AG04449 (cell line): ENCODE results near the gene LRFN2.

Experiments
- CTCF ChIA-PET: fragments of 350-600 bp; formaldehyde crosslinking; extraction: SDS; loops from one replicate; lab custom pipeline; 2021; ENCODE audit warnings: antibody characterized with exemption; lab: Yijun Ruan, JAX
- POLR2A ChIA-PET: fragments of 400-600, 350-600 bp; formaldehyde crosslinking; extraction: SDS; loops from one replicate; lab custom pipeline; 2020; ENCODE audit warnings: antibody characterized with exemption, inconsistent platforms; lab: Yijun Ruan, JAX
- DNase-seq: peaks from one replicate; pipeline ENCODE4 v3.0.0-alpha.2; 2010; ENCODE audit warnings: low read depth, low spot score
- H3K4me3 ChIP-seq: 2 replicates; pipeline ENCODE4 v1.5.1; 2011; ENCODE audit warnings: low read depth, mild to moderate bottlenecking, control low read depth, low read length
- CTCF ChIP-seq: IDR thresholded peaks from one replicate; pipeline ENCODE4 v1.5.1; 2011; ENCODE audit warnings: mild to moderate bottlenecking, moderate library complexity, low read length, control low read depth, inconsistent platforms; ENCODE audit not compliant: insufficient read depth; ENCODE audit errors: missing control alignments

LRFN2 gene

GRCh38 chr6:40484066-40484465, 103.1 kb downstream of the LRFN2 start:
- ChIA-PET POLR2A (no interaction called here), CTCF (no interaction called here)

GRCh38 chr6:40482532-40482931, 104.6 kb downstream of the LRFN2 start:
- no peak overlapping the region for H3K4me3 ChIP-seq
- CTCF ChIA-PET, result no interaction called here
- POLR2A ChIA-PET, result no interaction called here
- TF ChIP-seq CTCF, result no peak
- no peak for DNase-seq

More at GRCh38 chr6:40484066-40484465, 103.1 kb downstream of the LRFN2 start:
- no peak overlapping the region for H3K4me3 ChIP-seq
- DNase-seq, result no peak
- TF ChIP-seq CTCF, result no peak

- H3K4me3 ChIP-seq, result no peak overlapping the region
- ChIA-PET CTCF (no interaction called here), POLR2A (no interaction called here)
- no peak for DNase-seq
- TF ChIP-seq CTCF, result no peak
These were observed 106.5 kb downstream of the LRFN2 start for GRCh38 chr6:40480678-40481077.

- no peak overlapping the region for H3K4me3 ChIP-seq
- CTCF ChIA-PET, result no interaction called here
- TF ChIP-seq CTCF, result no peak
- POLR2A ChIA-PET, result no interaction called here
- DNase-seq, result no peak
These were observed 107.5 kb downstream of the LRFN2 start for GRCh38 chr6:40479706-40480105.

- no peak for DNase-seq
These were observed 109.7 kb downstream of the LRFN2 start for GRCh38 chr6:40477246-40478126.

More at GRCh38 chr6:40477246-40478126, 109.7 kb downstream of the LRFN2 start:
- ChIA-PET POLR2A (interaction anchor here (0.7 kb wide), 1 partner anchor 63 kb away, joined by 3 read pairs; no protein-coding TSS in a partner anchor), CTCF (no interaction called here)
- H3K4me3 ChIP-seq, result no peak overlapping the region
- TF ChIP-seq CTCF, result no peak
